GM12865 (cell line): Measurements from ENCODE around the gene RABAC1.
A peak's percentile ranks its signal among the peaks of the same experiment; 100 is the strongest.
"Not testable (repeated sequence)": the region's sequence is repeated elsewhere in the genome, so short reads cannot be mapped to it uniquely, and the experiment has no call there.

ENCODE experiments used
- DNase-seq: peaks from one replicate; pipeline ENCODE4 v3.0.0; 2010; ENCODE audit warnings: low read depth
- H3K4me3 ChIP-seq: 2 replicates; pipeline ENCODE4 v1.5.1; 2011; ENCODE audit warnings: mild to moderate bottlenecking, low read depth, low read length, control low read depth
- TF ChIP-seq, protein P1 (sequence below): IDR thresholded peaks from 2 replicates; pipeline ENCODE4 v1.5.1; 2011; ENCODE audit warnings: low read length, control low read depth, low read depth, inconsistent platforms; ENCODE audit not compliant: insufficient read depth; ENCODE audit errors: missing control alignments

The RABAC1 gene

DNA sequence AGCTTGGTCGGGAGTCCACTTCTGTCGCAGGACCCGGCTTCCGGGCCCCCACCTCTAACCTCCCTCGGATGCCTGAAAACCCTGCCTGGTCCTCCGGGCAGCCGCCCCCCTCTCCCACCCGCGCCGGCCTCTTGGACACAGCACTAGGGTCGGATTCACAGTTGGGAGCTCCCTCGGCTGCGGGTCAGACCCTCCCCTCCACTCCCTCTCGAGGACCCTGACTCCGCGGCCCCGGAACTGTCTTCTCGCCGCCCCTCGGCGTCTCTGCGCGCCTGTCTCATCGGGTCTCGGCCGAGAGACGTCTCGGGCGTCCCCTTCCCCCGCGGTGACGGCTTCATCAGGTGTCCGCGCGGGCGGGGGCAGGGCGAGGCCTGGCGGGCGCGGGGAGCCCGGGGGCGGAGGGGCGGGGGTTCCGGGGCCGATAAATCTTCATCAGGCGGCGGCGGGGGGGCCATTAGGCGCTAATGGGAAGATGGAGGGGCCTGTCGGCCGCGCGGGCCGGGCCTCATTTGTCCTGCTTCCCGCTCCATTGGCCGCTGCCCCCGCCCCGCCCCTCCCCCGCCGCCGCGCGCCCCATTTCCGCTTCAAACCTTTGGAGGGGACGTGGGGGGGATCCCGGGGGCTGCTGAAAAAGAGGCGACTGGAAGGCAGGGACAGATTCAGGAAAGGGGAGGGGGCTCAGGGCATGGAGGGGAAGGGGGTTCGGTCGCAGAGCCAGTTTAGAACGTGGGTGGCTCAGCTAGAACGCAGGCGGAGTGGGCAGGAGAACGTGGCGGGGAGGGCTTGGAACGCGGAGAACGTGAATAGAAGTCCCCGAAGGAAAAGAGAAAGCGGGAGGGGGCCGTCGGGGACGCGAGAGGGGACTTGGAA, 19.0 kb downstream of the RABAC1 start:
- TF ChIP-seq, protein P1, sequence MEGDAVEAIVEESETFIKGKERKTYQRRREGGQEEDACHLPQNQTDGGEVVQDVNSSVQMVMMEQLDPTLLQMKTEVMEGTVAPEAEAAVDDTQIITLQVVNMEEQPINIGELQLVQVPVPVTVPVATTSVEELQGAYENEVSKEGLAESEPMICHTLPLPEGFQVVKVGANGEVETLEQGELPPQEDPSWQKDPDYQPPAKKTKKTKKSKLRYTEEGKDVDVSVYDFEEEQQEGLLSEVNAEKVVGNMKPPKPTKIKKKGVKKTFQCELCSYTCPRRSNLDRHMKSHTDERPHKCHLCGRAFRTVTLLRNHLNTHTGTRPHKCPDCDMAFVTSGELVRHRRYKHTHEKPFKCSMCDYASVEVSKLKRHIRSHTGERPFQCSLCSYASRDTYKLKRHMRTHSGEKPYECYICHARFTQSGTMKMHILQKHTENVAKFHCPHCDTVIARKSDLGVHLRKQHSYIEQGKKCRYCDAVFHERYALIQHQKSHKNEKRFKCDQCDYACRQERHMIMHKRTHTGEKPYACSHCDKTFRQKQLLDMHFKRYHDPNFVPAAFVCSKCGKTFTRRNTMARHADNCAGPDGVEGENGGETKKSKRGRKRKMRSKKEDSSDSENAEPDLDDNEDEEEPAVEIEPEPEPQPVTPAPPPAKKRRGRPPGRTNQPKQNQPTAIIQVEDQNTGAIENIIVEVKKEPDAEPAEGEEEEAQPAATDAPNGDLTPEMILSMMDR, result no peak
- peak overlapping the region; percentile 88 for H3K4me3 ChIP-seq

GRCh38 chr19:41939209-41939608, 19.9 kb downstream of the RABAC1 start:
- not testable (repeated sequence) for DNase-seq
- peak overlapping the region; percentile 88 for H3K4me3 ChIP-seq

More for the DNA sequence above, 19.0 kb downstream of the RABAC1 start:
- DNase-seq, result peak; percentile 73

GRCh38 chr19:41937525-41938468, 21.3 kb downstream of the RABAC1 start:
- TF ChIP-seq, protein P1, result no peak
- no peak overlapping the region for H3K4me3 ChIP-seq
- no peak for DNase-seq

- no peak overlapping the region for H3K4me3 ChIP-seq
- TF ChIP-seq, protein P1, result no peak
- no peak for DNase-seq
These were observed 22.2 kb downstream of the RABAC1 start for GRCh38 chr19:41936961-41937360.

- DNase-seq, result no peak
- TF ChIP-seq, protein P1, result no peak
- H3K4me3 ChIP-seq, result no peak overlapping the region
These were observed 22.7 kb downstream of the RABAC1 start for GRCh38 chr19:41936416-41936850.

GRCh38 chr19:41935760-41936415, 23.2 kb downstream of the RABAC1 start:
- no peak overlapping the region for H3K4me3 ChIP-seq
- no peak for DNase-seq
- TF ChIP-seq, protein P1, result no peak
